OCI-LY1 (cell line): ENCODE data around the gene CREB3L4.

ENCODE experiments used
- CTCF ChIP-seq: fragments of 200-600 bp; sonication (generic), shearing (Covaris generic); IDR thresholded peaks from 2 replicates; pipeline ENCODE4 v1.5.1; 2017; ENCODE audit warnings: mild to moderate bottlenecking, antibody characterized with exemption, low read length, moderate library complexity, mixed read lengths
- EZH2 ChIP-seq: fragments of 200-600 bp; sonication (generic), shearing (Covaris generic); IDR thresholded peaks from 2 replicates; pipeline ENCODE4 v1.8.0; 2017; ENCODE audit warnings: borderline replicate concordance, mixed run types, mild to moderate bottlenecking, antibody characterized with exemption, low read length, moderate library complexity, mixed read lengths

GRCh38 chr1:153919876-153920852, 47.5 kb upstream of the CREB3L4 start:
- peak; percentile 49; the same call in 1 of the 2 replicates for TF ChIP-seq CTCF
- no peak for TF ChIP-seq EZH2
